H7 (cell line): Measurements from ENCODE around the gene APOLD1. TPM values are rescaled to one million over a fixed set of nuclear protein-coding genes. Genes with fewer than 3 reads are reported as not detected.

Experiments used
- DNase-seq: peaks from one replicate; pipeline ENCODE4 v3.0.0; 2012
- H3K27me3 ChIP-seq: 2 replicates; pipeline ENCODE4 v1.6.0; 2011; ENCODE audit warnings: mild to moderate bottlenecking, low read length; ENCODE audit not compliant: control insufficient read depth, insufficient read depth
- H3K36me3 ChIP-seq: replicated peaks from 2 replicates; pipeline ENCODE4 v1.5.1; 2011; ENCODE audit warnings: low read length; ENCODE audit not compliant: control insufficient read depth, insufficient read depth
- H3K4me3 ChIP-seq: 2 replicates; pipeline ENCODE4 v1.5.1; 2011; ENCODE audit warnings: low read depth, mild to moderate bottlenecking, control low read depth, low read length, moderate library complexity; ENCODE audit not compliant: insufficient read depth
- total RNA-seq: library from RNA; depleted of rRNA; stranded (reverse); fragments of >200 nt; shearing (Covaris generic); gene quantifications from 2 replicates; pipeline ENCODE4 v1.2.3, GENCODE V29; 2014

The APOLD1 gene
- total RNA-seq, 1 experiment from 2014 or later = 0.62 TPM

DNA sequence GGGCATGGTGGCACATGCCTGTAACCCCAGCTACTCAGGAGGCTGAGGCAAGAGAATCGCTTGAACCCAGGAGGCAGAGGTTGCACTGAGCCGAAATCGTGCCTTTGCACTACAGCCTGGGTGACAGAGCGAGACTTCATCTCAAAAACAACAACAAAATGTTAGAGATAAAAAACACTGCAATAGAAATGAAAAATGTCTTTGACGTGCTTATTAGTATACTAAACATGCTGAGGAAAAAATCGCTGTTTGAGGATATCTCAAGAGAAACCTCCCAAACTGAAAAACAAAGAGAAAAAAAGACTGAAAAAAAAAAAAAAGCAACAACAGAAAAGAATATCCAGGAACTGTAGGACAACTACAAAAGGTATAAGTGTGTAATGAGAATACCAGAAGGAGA is 15.2 kb upstream of the APOLD1 start:
- no peaks in the 10 kb centered on the region for H3K36me3 ChIP-seq
- H3K27me3 ChIP-seq = no peaks in the 10 kb centered on the region
- DNase-seq = no peak
- H3K4me3 ChIP-seq = no peak overlapping the region

DNA sequence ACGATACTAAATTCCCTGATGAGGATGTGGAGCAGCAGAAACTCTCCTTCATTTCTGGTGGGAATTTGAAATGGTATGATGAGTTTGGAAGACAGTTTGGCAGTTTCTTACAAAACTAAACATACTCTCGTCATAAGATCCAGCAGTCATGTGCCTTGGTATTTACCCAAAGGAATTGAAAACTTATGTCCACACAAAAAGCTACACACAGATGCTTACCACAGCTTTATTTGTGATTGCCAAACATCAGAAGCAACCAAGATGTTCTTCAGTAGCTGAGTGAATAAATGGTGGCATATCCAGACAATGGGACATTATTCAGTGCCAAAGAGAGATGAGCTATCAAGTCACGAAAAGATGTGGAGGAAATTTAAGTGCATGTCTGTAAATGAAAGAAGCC is 10.7 kb upstream of the APOLD1 start:
- Histone ChIP-seq H3K36me3 (no peaks in the 10 kb centered on the region), H3K27me3 (no peaks in the 10 kb centered on the region), H3K4me3 (no peak overlapping the region)
- no peak for DNase-seq

DNA sequence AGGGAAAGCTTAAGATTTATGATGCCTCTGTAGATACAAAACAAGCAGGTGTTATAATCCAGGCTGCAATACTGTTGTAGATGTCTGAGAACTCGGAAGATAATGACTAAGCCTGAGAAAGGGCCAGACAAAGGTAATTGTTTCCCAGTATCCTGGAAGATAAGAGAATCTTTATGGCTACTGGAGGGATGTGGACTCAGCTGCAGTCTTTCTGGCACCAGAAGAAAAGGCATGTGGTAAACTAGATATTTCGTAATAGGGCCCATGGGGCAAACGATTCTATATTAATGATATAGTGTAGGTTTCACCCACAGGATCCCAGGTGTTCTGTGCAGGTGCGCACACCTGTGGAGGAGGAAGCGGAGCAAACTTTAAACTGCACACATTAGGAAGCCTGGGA is 9.2 kb upstream of the APOLD1 start:
- H3K36me3 ChIP-seq = no peaks in the 10 kb centered on the region
- DNase-seq = no peak
- no peak overlapping the region for H3K4me3 ChIP-seq
- no peaks in the 10 kb centered on the region for H3K27me3 ChIP-seq

DNA sequence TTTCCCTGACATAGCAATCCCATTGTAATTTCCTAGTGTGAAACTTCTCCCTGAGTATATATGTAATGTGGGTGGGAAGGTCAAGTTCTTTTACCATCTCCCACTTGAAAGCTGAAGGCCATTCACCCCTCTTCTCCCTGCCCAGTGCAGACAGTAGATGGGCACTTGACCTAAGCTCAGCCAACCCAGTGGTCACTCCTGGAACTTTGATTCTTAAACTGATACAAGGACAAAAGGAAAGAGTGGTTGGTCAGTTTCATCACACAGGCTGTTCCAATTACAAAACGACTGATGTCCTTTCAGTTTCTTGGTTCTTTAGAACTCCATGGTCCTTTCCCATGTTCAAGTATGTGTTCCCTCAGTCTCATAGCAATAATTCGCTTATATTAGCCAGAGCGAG is 8.4 kb upstream of the APOLD1 start:
- H3K36me3 ChIP-seq = no peaks in the 10 kb centered on the region
- H3K27me3 ChIP-seq = no peaks in the 10 kb centered on the region
- no peak for DNase-seq
- H3K4me3 ChIP-seq = no peak overlapping the region

GRCh38 chr12:12779007-12779406 is 6.5 kb upstream of the APOLD1 start:
- H3K4me3 ChIP-seq = no peak overlapping the region
- H3K36me3 ChIP-seq = no peaks in the 10 kb centered on the region
- DNase-seq = no peak
- no peaks in the 10 kb centered on the region for H3K27me3 ChIP-seq

DNA sequence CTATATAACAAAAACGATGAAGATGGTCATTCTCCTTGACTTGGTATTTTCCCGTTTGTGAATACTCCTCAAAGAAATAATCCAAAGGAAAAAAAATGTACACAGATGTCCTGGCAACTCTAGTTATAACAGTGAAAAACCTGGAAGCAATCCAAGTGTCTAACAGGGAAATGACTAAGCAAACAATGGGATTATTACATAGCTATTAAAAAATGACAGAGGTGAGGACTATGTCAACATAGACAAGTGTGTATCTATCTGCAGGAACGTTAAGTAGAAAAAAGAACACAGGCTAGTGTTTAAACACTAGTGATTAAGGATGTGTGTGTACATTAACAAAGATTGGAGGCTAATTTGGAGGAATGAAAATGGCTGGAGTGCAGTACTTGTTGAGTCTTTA is 5.9 kb upstream of the APOLD1 start:
- Histone ChIP-seq H3K27me3 (0 out of 2 replicates have a peak, but pooled peaks cover under 1% of the 10 kb centered on the region), H3K36me3 (no peaks in the 10 kb centered on the region)

DNA sequence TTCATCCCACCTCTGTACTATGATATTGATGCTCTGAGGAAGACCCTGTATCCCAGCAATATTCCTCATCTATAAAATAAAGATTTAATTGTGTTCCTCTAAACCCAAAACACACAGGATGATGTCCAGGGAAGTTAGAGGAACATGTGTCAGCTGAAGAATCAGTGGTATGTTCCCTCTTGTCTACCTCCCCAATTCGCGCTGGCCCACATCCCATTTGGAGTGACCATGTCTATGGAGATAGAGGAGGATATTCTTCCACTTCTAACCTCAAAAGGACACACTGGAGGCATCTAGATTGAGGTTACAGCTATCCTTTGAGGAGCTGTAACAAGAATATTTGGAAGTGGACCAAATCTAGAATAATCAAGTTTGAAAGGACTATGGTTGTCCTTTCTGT is 1.3 kb upstream of the APOLD1 start:
- Histone ChIP-seq H3K36me3 (no peaks in the 10 kb centered on the region), H3K27me3 (peaks cover 20% of the 10 kb centered on the region), H3K4me3 (no peak overlapping the region)
- no peak for DNase-seq

More for the DNA sequence above, 5.9 kb upstream of the APOLD1 start:
- no peak for DNase-seq
- H3K4me3 ChIP-seq = no peak overlapping the region

DNA sequence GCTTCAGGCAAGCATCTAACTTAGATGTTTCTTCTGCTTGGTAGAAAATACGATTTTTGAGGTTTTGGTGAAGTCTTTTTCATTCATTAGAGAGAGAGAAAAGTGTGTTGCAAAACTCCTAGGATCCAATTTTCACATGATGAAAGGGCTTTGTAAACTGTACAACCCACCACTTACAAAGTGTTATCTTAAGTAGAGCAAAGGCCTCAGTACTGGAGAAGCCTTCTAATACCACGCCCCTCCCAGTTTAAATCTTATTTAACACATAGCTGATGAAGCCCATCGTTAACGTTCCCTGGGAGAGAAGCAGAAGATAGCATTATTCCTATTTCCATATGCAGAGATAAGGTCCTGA is 869 bp downstream of the APOLD1 start:
- no peak for DNase-seq
- Histone ChIP-seq H3K36me3 (no peaks in the 10 kb centered on the region), H3K27me3 (peaks cover 20% of the 10 kb centered on the region), H3K4me3 (peak overlapping the region; percentile 44)

- H3K27me3 ChIP-seq = peaks cover 20% of the 10 kb centered on the region
- peak; percentile 96 for DNase-seq
- peak overlapping the region; percentile 44 for H3K4me3 ChIP-seq
- H3K36me3 ChIP-seq = no peaks in the 10 kb centered on the region
These were observed 1.5 kb downstream of the APOLD1 start for GRCh38 chr12:12786706-12787601.

DNA sequence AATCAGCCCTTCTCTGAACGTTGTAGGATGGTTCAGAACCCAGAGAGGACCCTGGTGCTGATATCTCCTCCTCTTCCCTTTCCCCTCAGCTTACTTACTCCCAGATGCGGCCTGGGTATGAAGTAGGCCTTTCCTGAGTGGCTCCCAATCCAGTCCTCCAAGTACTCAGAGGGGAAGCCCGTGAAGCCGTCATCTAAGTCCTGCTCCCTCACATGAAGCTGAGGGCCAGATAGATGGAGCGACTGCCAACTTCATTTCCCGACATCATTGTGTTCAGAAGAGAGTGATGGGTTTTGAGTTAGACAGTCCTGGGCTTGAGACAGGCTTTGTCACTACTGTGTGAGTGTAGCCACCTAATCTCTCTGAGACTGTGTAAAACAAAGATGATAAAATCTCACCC is 2.7 kb downstream of the APOLD1 start:
- Histone ChIP-seq H3K27me3 (peaks cover 20% of the 10 kb centered on the region), H3K36me3 (no peaks in the 10 kb centered on the region), H3K4me3 (no peak overlapping the region)
- no peak for DNase-seq

- DNase-seq = peak; percentile 72
- peaks cover 20% of the 10 kb centered on the region for H3K27me3 ChIP-seq
- H3K4me3 ChIP-seq = no peak overlapping the region
- H3K36me3 ChIP-seq = no peaks in the 10 kb centered on the region
These were observed 3.4 kb downstream of the APOLD1 start for GRCh38 chr12:12788675-12789368.

DNA sequence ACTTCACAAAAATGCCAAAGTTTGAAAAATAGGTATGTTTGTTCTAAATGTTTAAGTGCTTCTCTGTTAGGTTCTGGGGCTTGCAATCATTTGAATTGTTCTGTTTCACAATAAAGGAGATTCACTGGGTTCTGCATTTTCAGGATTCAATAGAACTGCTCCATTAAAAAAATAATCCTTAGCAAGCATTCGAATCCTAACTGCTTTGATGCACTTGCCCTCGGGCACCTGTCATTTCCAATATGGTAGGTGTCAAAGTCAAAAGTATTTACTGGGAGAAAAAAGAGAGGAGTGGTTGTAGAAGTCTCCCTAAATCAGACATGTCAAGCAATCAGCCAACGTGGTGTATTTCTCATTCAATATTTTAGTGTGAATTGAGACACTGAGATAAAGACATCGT is 5.5 kb downstream of the APOLD1 start:
- Histone ChIP-seq H3K27me3 (peaks cover 18% of the 10 kb centered on the region), H3K4me3 (no peak overlapping the region), H3K36me3 (no peaks in the 10 kb centered on the region)
- DNase-seq = no peak

GRCh38 chr12:12791756-12792369 is 6.4 kb downstream of the APOLD1 start:
- Histone ChIP-seq H3K4me3 (no peak overlapping the region), H3K27me3 (peaks cover 13% of the 10 kb centered on the region), H3K36me3 (no peaks in the 10 kb centered on the region)
- no peak for DNase-seq

DNA sequence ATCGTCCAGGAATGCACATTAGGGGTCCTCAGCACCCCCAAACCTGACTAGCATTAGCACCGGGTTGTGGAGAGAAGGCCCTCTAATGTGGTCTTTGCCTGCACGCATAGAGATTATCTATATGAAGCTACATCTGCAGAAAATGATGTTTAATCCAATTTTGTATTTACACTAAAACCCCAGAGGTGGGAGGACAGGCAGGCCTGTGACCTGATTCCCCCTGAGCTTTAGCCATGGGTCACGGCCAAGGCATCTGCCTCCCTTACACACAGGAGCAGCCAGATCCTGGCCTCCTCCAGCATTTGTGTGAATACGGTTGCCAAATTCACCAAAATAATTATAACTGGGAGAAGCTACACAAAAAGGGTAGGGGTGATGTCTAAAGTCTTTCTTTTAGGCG is 7.0 kb downstream of the APOLD1 start:
- H3K36me3 ChIP-seq = no peaks in the 10 kb centered on the region
- H3K4me3 ChIP-seq = no peak overlapping the region
- H3K27me3 ChIP-seq = peaks cover 9% of the 10 kb centered on the region
- DNase-seq = no peak

- DNase-seq = no peak
- no peaks in the 10 kb centered on the region for H3K27me3 ChIP-seq
- no peak overlapping the region for H3K4me3 ChIP-seq
- no peaks in the 10 kb centered on the region for H3K36me3 ChIP-seq
These were observed 9.2 kb downstream of the APOLD1 start for GRCh38 chr12:12794686-12795085.
